ENCODE results near the gene TRAPPC10.

- TF ChIP-seq ZNF274 (IDR thresholded peaks at IDR 0.05; ENCODE audit: low read depth, low read length) (no peak), YY1 (IDR thresholded peaks at IDR 0.05; ENCODE audit: insufficient read depth, insufficient read length) (no peak)
Observed at GRCh38 chr21:44043613-44044012, 31.5 kb downstream of the TRAPPC10 start.

Measured in NT2/D1 (cell line).